Measurements from ENCODE around the gene CAPRIN2.

Gene CAPRIN2

DNA sequence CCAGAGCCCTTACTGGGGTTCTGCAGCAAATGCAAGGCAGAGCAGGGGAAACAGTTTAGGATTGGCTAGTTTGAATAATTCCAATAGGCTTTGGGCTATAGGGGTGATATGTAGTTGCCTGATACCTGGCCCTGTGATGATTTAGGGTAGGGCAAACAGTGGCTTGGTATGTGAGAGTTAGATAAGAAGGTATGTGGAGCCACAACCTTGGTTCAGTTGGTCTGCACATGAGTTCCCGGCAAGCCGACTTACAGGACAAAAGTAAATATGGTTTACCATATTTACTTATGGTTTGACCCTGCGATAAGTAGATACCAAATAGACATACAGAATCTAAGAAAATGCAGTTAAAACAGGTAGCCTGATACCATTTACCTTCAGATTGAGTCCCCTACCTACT is 8.3 kb upstream of the CAPRIN2 start:
- DNase-seq, result no peak

DNA sequence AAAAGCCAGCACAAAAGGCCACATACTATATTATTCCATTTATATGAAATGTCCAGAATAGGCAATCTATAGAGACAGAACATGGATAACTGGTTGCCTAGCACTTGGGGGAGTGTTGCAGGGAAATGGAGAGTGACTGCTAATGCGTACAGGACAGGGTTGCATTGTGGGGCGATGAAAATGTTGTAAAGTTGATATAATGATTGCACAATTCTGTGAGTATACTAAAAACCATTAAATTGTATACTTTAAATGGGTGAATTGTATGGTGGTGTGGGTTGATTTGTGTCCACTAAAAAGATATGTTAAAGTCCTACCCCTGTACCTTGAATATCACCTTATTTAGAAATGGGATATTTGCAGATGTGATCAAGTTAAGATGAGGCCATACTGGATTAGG is 7.0 kb upstream of the CAPRIN2 start:
- no peak for DNase-seq

DNA sequence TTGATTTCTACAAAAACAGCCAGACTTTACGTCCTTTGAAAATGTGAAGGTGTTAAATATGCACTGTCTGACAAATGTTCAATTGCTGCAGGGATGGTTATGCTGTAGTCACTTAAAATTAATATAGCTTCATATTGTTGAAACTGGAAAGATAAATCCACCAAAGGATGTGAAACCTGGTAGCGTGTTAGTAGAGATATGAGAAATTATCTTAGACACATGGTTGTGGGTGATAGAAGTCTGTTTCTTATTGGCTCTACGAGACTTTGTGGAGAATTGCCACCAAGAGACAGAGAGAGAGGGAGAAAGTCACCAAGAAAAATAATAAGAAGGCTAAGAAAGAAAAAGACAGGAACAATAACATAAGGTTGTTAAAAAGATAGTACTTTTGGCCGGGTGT is 2.6 kb upstream of the CAPRIN2 start:
- no peak for DNase-seq

DNA sequence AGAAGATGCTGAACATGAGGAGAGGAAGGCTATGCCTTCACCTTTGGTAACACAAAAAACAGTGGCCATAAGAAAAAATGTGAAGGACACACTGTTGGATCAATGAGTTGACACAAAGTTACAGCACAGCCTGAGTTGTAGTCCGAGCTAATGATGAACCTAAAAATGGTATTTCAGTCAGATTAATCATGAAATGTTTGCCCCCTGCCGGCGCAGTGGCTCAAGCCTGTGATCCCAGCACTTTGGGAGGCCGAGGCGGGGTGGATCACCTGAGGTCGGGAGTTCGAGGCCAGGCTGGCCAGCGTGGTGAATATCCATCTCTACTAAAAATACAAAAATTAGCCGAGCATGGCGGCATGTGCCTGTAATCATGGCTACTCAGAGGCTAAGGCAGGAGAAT is 1.3 kb upstream of the CAPRIN2 start:
- DNase-seq, result no peak

DNA sequence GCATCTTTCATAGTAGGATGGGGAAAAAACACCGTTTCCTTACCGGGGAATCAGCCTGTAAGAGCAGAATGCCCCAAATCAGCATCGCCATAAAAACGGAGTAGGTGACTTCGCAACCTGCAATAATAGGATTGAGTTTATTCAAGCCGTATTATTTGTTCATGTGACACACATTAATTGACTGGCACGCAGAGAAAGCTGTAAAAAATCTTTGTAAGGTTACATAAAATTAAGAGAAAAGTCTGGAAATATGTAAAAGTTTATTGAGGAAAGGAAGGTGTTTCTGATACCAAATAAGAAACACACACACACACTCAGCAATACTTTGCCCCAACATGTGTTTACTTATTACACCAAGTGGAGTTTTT is 628 bp upstream of the CAPRIN2 start:
- DNase-seq, result no peak

DNA sequence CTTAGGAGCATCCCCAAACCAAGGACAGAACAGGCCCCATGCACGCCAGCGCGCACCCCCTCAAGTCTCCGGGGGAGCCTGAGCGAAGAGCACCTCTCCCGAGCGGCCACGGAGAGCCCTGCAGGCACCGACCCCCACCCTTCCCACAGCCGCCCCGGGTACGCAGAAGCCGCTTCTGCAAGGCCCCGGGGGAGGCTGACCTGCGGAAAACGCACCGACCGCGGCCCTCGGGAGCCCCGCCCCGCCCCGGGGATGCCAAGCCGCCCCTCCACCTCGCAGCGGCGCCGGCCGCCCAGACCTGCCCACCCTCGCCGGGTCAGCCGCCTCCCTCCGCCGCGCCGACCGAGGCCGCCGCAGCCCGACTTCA is 385 bp downstream of the CAPRIN2 start:
- peak; percentile 19 for DNase-seq

DNA sequence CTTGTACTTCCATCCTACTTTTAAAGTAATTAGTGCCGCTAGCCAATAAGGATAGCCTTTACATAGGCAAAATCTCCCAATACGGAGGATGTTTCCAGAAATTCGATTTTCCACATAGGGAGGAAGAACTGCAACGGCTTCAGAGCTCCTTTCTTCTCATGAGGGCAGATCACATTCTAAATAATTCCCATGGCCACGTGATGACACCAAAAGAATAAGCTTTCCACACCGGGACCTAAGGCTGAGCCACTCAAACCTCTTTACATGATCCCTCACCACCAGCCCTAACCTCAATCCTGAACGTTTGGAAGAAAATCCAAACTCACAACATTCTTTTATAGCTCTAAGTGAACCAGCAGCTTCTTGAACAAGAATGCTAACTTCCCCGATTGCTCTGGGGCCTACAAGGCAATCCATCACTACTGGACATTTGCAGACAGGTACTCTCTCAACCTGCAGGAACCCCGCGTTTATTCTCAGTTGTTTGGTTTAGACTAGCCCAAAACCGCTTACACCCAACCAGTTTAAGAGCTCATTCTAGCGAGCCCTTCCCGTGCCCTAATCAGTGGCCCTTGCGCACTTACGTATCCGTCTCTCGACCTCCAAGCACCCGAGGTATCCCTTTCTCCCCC is 884 bp downstream of the CAPRIN2 start:
- no peak for DNase-seq

DNA sequence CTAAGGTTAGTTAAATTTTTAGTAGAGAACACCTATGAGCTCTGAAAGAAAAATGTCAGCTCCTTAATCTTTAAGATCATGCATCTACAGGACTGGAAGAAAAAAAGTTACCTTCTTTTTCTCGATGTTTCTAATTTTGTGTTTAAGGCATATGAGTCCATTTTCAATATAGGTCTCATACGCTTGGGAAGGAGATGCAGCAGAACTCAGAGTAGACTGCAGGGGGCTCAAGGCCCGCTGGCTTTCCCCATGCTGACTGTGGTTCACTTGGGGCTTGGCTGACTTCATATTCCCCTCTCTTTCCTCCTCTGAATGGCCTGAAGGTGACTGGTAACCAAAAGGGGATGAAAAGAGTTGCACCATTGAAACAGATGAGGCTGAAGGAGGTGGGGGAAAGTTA is 1.5 kb downstream of the CAPRIN2 start:
- DNase-seq, result no peak

DNA sequence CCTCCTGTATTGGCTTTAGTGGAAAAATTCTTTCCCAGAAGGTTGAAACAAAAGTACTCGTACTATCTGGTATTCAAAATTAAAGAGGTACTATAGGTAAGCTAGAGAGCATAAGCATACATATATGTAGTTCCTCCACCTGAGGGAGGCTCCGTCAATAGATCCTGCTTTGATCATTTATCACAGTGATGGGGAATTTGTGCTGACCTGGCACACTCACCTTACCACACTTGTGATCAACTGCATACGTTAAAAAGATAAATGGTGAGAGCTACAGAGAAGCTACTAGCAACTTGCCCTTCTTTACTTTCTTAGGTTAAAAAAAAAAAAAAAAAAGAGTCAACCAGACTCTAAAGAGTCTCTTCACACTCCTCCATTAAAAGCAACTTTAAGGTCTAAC is 2.5 kb downstream of the CAPRIN2 start:
- DNase-seq, result no peak

DNA sequence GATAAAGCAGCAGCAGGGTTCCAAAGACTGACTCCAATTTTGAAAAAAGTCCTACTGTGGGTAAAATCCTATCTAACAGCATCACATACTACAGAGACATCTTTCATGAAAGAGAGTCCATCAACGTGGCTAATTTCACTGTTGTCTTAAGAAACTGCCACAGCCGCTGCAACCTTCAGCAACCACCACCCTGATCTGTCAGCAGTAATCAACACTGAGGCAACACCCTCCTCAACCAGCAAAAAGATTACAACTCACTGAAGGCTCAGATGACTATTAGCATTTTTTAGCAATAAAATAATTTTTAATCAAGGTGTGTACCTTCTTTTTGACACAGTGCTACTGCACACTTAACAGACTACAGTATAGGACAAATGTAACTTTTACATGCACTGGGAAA is 6.6 kb downstream of the CAPRIN2 start:
- no peak for DNase-seq

DNA sequence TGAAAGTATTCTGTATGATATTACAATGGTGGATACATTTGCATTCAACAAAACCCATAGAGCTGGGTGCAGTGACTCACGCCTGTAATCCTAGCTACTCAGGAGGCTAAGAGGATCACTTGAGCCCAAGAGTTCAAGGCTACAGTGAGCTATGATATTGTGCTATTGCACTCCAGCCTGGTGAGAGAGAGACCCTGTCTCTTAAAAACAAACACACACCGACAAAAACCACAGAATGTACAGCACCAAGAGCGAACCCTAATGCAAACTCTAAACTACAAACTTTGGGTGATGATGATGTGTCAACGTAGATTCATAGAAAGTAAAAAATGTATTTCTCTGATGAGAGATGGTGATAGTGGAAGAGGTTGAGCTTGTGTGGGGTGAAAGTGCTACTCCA is 8.6 kb downstream of the CAPRIN2 start:
- DNase-seq, result no peak

DNA sequence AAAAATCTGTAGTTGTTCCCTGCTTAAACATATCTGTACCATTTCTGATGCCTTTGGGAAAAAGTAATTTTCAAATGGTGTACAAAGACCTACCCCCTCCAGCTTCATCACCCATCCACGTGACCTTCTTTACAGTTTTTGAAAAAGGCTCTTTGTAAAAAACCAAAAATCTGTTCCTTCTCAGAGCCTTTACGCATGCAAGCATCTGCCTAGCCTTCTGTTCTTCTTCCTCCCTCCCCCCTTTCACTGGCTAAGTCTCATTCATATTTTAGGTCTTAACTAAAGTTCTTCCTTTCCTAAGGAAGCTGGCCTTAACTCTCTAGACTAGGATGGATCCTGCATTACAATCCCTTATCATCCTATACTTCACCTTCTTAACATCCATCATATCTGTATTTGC is 10.4 kb downstream of the CAPRIN2 start:
- no peak for DNase-seq

DNA sequence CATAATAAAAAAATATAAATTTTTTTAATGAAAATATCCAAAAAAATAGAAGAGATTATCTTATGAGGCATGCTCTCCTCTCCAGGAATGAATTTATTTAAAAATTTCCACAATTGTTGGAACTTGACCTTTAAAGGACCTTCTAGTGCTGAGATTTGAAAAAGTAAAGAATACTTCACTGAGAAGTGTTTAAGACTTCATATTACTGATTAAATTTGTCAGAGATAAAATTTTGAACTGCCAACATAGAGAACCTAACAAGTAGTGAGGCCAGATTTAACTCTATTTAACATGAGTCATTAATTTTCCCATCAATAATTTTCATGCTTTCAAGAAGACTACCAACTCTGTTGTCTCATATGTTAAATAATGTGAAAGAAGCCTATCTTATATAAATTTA is 14.5 kb downstream of the CAPRIN2 start:
- DNase-seq, result no peak

DNA sequence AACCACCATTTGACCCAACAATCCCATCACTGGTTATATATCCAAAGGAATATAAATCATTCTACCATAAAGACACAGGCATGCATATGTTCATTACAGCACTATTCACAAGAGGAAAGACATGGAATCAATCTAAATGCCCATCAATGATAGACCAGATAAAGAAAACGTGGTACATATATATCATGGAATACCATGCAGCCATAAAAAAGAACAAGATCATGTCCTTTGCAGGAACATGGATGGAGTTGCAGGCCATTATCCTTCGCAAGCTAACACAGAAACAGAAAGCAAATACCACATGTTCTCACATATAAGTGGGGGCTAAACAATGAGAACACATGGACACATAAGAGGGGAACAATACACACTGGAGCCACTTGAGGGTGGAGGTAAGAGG is 15.7 kb downstream of the CAPRIN2 start:
- DNase-seq, result no peak

DNA sequence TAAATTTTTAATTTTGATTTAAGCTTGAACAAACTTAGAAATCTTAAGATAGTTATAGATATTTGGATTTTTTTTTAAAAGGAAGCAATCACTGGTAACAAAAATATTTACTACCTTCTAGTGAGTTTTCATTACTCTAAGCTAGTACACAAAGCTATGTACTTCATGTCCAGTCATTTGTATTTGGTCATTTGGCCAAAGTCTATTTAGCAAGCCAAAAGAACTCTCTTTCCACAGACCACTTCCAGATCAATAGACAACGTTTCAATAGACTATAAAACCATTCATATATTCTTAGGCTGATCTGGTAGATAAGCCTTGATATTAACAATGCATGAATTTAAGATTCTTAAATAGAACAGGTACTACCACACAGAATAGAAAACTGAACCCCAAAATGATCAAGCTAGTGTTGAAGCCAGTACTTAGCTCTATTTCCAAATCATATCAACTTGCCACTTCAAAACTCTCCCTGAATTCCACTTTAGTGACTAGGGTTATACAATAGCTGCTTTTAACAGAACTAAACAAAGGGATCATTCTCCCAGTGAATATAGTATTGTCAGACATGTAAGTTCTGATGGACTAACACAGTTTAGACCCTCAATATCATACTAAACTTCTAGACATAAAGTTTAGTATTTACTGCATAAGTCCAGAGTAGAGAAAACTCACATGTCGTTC is 21.7 kb downstream of the CAPRIN2 start:
- no peak for DNase-seq

DNA sequence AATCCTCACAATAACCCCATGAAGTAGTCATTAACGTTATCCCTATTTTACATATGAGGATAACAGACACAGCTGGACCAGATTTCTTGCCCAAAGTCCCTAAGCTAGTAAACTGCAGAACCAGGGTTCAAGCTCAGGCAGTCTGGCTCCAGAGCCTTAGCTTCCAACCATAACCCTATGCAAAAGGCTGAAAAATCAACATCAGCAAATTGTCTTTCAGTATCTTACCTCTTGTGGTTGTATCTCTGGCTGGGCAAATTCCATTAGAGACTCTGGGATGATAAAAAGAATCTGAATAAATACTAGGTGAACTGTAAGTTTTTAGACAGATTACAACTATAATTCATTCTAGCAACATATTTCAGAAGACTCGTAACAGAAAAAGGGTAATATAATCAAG is 24.7 kb downstream of the CAPRIN2 start:
- no peak for DNase-seq

DNA sequence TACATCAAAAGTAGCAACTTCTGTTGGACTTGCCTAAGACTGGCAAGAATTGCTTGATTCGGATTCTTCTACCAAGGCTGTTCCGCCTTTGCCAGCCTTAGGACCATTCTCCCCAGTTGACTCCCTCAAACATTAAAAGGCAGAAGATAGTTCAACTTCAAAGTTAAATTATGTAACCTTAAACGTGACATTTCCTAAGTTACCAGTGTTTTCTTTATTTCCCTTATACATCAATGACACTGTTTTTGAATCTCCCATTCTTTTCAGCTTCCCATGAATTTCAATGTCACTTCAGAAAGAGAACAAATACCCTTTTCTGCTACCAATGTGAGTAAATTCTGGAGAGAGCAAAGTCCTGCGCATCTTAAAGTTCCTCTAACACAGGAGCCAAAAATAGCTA is 25.2 kb downstream of the CAPRIN2 start:
- no peak for DNase-seq

DNA sequence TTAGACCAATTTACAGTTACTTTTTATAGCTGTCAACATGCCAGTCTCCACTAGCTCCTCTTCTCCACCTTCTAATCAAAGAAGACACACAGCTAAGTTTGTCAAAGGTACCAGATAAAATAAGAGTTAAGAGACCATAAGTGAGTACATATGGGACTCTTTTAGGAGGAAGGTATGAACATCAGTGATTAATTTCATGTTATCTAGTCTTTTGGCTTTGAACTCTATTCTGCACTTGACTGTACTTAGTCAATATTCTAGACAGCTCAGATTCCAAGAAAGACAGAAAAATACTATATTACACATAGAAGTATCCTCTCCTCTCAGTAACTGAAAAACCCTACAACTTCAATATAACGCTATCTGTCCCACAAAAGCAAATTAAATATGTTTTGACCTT is 28.1 kb downstream of the CAPRIN2 start:
- DNase-seq, result no peak

DNA sequence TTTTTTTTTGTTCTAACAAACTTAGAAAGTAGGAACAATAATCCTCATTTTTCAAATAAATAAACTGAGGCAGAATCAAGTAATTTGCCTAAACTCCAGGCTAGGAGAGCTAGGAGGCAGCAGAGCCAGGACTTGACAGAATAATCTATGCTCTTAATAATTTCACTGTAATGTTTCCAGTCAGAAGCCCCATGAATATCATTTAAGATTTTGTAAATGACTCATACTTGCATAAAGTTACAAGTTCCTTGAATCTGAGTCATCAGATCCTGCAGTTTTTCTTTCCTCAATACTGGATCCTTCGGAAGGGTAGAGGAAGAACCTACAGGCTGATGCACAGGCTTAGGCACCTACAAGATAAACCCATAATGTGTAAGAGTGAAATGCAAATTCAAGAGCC is 29.0 kb downstream of the CAPRIN2 start:
- no peak for DNase-seq

DNA sequence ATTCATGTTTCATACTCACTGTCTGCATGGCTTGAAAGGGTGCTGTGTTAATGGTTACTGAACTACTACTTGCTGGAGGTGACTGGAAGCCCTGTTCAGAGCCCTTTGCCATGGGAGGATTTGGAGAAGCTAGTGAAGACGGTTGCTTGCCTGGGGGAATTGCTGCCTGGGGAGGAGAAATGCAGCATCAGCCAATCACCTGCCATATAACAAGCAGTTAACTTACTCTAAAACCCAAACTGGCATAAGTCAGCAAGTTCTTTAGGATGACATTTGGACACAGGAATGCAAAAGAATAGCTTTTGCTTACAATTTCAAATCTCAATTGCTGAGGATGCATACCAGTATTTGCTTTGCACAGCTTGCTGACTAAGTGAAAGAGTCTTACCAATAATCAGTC is 35.7 kb downstream of the CAPRIN2 start:
- no peak for DNase-seq

DNA sequence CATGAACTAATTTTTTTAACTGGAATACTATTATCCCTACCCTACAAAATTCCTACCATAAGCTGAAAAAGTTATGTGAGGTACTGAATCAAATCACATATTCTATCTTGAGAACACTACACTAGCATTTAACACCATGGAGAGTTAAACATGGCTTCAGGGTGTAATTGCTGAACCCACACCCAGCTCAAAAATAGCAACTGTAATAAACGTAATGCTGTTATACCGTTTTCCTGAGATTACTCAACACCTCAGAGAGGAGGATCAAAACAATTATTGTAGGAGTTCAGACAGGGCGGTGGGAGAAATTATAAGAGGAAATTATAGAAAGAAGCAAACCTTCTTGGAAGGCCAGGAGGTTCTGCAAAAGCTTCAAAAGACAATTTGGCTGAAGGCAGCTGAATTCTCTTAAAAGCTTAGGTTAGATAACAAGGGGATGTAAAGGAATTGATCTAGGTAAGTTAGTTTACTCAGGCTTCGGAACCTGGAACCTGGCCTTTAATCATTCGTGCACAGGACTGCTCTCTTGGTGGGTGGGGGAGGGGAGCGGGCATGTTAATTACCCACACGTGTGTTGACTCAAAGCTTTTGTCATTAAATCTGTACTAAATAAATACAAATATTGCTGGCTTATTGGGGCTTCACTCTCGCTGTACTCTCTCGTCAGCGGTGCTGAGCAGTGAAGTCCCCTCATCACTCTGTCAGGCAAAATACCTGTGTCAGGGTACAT is 47.0 kb downstream of the CAPRIN2 start:
- DNase-seq, result no peak

DNA sequence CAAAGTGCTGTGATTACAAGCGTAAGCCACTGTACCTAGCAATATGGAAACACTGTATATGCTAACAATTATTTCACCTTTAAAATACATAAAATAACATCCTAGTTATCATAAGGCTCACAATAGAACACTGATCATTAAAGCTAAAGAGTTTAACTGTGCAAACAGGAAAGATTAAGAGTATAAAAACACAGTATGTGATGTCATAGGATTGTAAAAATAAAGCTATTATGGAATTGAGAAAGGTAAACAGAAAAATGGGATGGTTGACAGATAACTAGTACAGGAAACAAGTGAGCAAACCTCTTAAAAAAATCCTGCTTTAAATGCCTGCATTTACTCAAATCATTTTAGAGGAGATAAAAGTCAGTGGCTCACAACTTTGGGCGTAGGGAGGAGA is 48.3 kb downstream of the CAPRIN2 start:
- no peak for DNase-seq

DNA sequence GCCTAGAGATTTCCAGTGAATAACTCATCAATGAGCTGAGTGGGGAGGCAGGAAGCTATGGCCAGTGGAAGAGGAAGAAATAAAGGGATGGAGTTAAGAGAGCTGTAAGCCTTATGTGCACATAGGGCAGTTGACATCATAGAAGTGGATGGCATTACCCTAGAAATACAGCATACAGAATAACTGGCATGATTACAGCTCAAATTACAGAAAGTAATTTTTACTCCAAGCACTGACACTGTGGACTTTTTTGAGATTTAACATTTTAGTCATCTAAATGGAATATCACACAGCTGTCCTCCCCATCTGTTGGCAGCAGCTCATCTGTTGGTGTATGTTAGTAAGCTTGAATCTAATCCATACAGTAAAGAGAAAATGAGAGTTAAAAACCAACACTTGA is 53.7 kb downstream of the CAPRIN2 start:
- DNase-seq, result no peak

DNA sequence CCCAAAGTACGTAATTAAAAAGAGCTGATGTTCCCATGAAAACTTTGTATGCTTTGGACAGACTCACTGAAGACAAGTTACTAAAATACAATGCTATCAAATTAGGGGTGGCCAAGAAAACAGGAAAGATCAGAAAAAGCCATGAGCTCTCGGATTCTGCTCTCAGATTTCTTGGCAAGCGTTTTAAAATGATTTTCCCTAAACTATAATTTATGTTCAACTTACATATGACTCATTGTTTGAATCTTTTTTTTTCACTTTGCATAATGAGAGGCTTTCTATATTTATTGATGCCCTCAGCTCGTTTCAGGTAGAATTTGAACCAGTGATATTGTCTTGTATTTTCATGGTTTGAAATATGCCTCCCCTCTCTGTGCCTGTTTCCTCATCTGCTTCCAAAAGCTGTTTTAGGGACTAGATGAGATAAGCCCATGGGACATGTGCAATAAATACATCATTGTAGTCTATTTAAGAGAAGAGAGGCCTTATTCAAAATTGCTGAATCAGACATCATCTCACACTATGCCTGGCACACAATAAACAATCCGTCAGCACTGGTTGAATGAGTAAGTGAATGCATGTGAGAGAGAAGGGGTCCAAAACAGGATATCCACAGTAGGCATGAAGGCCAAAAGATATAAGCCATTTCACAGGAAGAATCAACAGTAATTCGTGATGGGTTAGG is 54.4 kb downstream of the CAPRIN2 start:
- no peak for DNase-seq

Measured in activated CD4-positive, alpha-beta T cell treated with anti-CD3 and anti-CD28 coated beads for 1 hour (primary cell).